ENCODE data around the gene VPS8. TPM values are rescaled to one million over a fixed set of nuclear protein-coding genes. Genes with fewer than 3 reads are reported as not detected.

The VPS8 gene
- total and polyA plus RNA-seq, 2 of the 8 experiments (the other 6 are each of a cell fraction or from before 2014, with no cell fraction given): 13.0 to 41.0 TPM

GRCh38 chr3:184982076-184982475 lies 170.1 kb downstream of the VPS8 start:
- no peaks in the 10 kb centered on the region for H3K36me3 ChIP-seq (ENCODE audit: control insufficient read depth in 2 of 4, insufficient read depth in 4 of 4, low read length in 3 of 4)
- H2AK5ac ChIP-seq (ENCODE audit: low read depth, low read length): no peak overlapping the region
- H3K9me3 ChIP-seq (ENCODE audit: insufficient read depth in 2 of 2, low read depth in 1 of 2, low read length in 1 of 2): no peaks in the 10 kb centered on the region
- no peak overlapping the region for H3K27ac ChIP-seq (ENCODE audit: low read depth, low read length)
- no peaks in the 10 kb centered on the region for H3K4me1 ChIP-seq (replicated peaks in 1 of 4; ENCODE audit: control insufficient read depth in 3 of 4, insufficient read depth in 4 of 4, low read length in 3 of 4)
- H2BK5ac ChIP-seq (ENCODE audit: low read depth, low read length): no peak overlapping the region
- H3K9ac ChIP-seq (replicated peaks in 1 of 4; ENCODE audit: extremely low read depth in 1 of 4, low read depth in 3 of 4, low read length in 3 of 4): no peak overlapping the region
- H3K18ac ChIP-seq (ENCODE audit: extremely low read depth, low read length): no peak overlapping the region
- H3K4me3 ChIP-seq (ENCODE audit: extremely low read depth in 1 of 4, insufficient read depth in 2 of 4, low read depth in 3 of 4, low read length in 4 of 4): no peak overlapping the region
- no peak overlapping the region for H4K91ac ChIP-seq (replicated peaks; ENCODE audit: insufficient read length, low read length)
- H3K23ac ChIP-seq (ENCODE audit: insufficient read length): no peak overlapping the region
- no peak overlapping the region for H2BK15ac ChIP-seq (ENCODE audit: low read length)
- H3K14ac ChIP-seq (ENCODE audit: insufficient read length): no peak overlapping the region
- no peak overlapping the region for H4K5ac ChIP-seq (ENCODE audit: insufficient read length, low read depth, low read length)
- ChIA-PET POLR2A (ENCODE audit: partially characterized antibody) (no interaction called here), CTCF (ENCODE audit: partially characterized antibody) (interaction anchor here (0.6 kb wide), 1 partner anchor 62 kb away, joined by 3 read pairs; no protein-coding TSS in a partner anchor)
- H2BK120ac ChIP-seq (replicated peaks; ENCODE audit: low read depth, low read length): no peak overlapping the region
- H3K79me1 ChIP-seq (ENCODE audit: low read depth, low read length): no peaks in the 10 kb centered on the region
- 88% methylated on average over 3 of the region's 3 CpGs; no CpG with 5 or more reads in 1 of the 2 experiments for WGBS, 2 experiments (ENCODE audit: extremely low coverage in 1 of 2, insufficient coverage in 1 of 2, insufficient read length in 1 of 2, insufficient replicate concordance in 2 of 2, low coverage in 1 of 2, low lambda C conversion rate in 2 of 2, missing lambda C conversion rate in 1 of 2)
- H3K23me2 ChIP-seq (ENCODE audit: low read depth, low read length): no peaks in the 10 kb centered on the region
- no peak overlapping the region for H4K8ac ChIP-seq (ENCODE audit: extremely low read depth, insufficient read depth, low read length)
- DNase-seq (ENCODE audit: low read depth in 1 of 2, low spot score in 2 of 2) (no peak), FAIRE-seq (no peak)
- H2BK20ac ChIP-seq (ENCODE audit: low read length): no peak overlapping the region
- no peak overlapping the region for H2BK12ac ChIP-seq (ENCODE audit: low read depth, low read length)
- no peaks in the 10 kb centered on the region for H3K79me2 ChIP-seq (ENCODE audit: control insufficient read depth in 1 of 2, insufficient read depth in 2 of 2, low read length in 2 of 2)
- H3K4ac ChIP-seq (replicated peaks; ENCODE audit: insufficient read length, low read depth, low read length): no peak overlapping the region
- H3K56ac ChIP-seq (replicated peaks; ENCODE audit: insufficient read length, low read depth, low read length): no peak overlapping the region
- H4K20me1 ChIP-seq (replicated peaks in 1 of 2; ENCODE audit: control insufficient read depth in 1 of 2, insufficient read depth in 2 of 2, low read length in 2 of 2): no peaks in the 10 kb centered on the region
- no peak overlapping the region for H3K4me2 ChIP-seq (ENCODE audit: insufficient read depth in 1 of 2, low read depth in 2 of 2, low read length in 2 of 2)
- H2AFZ ChIP-seq (ENCODE audit: low read length): no peak overlapping the region
- no peaks in the 10 kb centered on the region for H3K27me3 ChIP-seq (replicated peaks in 1 of 4; ENCODE audit: control insufficient read depth in 3 of 4, extremely low read depth in 1 of 4, insufficient read depth in 3 of 4, low read length in 3 of 4)
- TF ChIP-seq POU5F1 (IDR thresholded peaks at IDR 0.05; ENCODE audit: low read depth, low read length) (no peak), KDM1A (IDR thresholded peaks at IDR 0.05; ENCODE audit: borderline replicate concordance, low read length) (no peak), RNF2 (IDR thresholded peaks at IDR 0.05; ENCODE audit: borderline replicate concordance, low read depth, low read length, missing control alignments, poor library complexity, severe bottlenecking) (no peak), HDAC2 (IDR thresholded peaks at IDR 0.05; ENCODE audit: borderline replicate concordance in 1 of 2, low read depth in 2 of 2, low read length in 2 of 2) (no peak), TEAD4 (IDR thresholded peaks at IDR 0.05; ENCODE audit: low read depth, low read length) (no peak), NRF1 (IDR thresholded peaks at IDR 0.05; ENCODE audit: low read depth, low read length) (no peak), BACH1 (IDR thresholded peaks at IDR 0.05; ENCODE audit: low read length) (no peak), CHD1 (IDR thresholded peaks at IDR 0.05; ENCODE audit: low read depth, low read length) (no peak), RAD21 (IDR thresholded peaks at IDR 0.05 in 1 of 2, conservative IDR thresholded peaks at IDR 0.05 in 1 of 2; ENCODE audit: low read depth in 2 of 2, low read length in 2 of 2) (no peak), TAF7 (optimal IDR thresholded peaks at IDR 0.05; ENCODE audit: borderline replicate concordance, low read depth, low read length) (no peak), EP300 (IDR thresholded peaks at IDR 0.05; ENCODE audit: borderline replicate concordance in 1 of 2, low read depth in 2 of 2, low read length in 2 of 2) (no peak), SP4 (IDR thresholded peaks at IDR 0.05; ENCODE audit: low read length) (no peak), TBP (IDR thresholded peaks at IDR 0.05; ENCODE audit: low read depth, low read length) (no peak), GTF2F1 (IDR thresholded peaks at IDR 0.05; ENCODE audit: borderline replicate concordance, low read depth, low read length) (no peak)
